Type B pancreatic cell (in vitro differentiated cells): ENCODE results near the gene PNLIPRP2. TPM values are rescaled to one million over a fixed set of nuclear protein-coding genes. Genes with fewer than 3 reads are reported as not detected.

Source experiments
- DNase-seq: peaks from one replicate; pipeline ENCODE4 v3.0.0; 2021; ENCODE audit warnings: mixed read lengths; ENCODE audit not compliant: unreplicated experiment; ENCODE audit errors: extremely low spot score
- H3K27ac Mint-ChIP-seq: 2 replicates; pipeline ENCODE4 v1.8.0; 2021; ENCODE audit warnings: mild to moderate bottlenecking, mixed read lengths
- H3K27me3 Mint-ChIP-seq: 2 replicates; pipeline ENCODE4 v1.8.0; 2021; ENCODE audit warnings: mixed read lengths
- H3K36me3 Mint-ChIP-seq: 2 replicates; pipeline ENCODE4 v1.8.0; 2021; ENCODE audit warnings: mixed read lengths
- H3K4me1 Mint-ChIP-seq: one replicate; pipeline ENCODE4 v1.8.0; 2021; ENCODE audit warnings: mixed read lengths; ENCODE audit not compliant: unreplicated experiment
- H3K4me3 Mint-ChIP-seq: 2 replicates; pipeline ENCODE4 v1.8.0; 2021; ENCODE audit warnings: mild to moderate bottlenecking, mixed read lengths
- H3K9me3 Mint-ChIP-seq: 2 replicates; pipeline ENCODE4 v1.8.0; 2021; ENCODE audit warnings: mixed read lengths
- total RNA-seq: library from RNA; stranded (reverse); gene quantifications from 2 replicates; pipeline ENCODE4 v1.2.1, GENCODE V29; 2021; ENCODE audit warnings: low replicate concordance
- TF ChIP-seq, protein P1 (sequence below): fragments of 200-600 bp; sonication (generic); conservative IDR thresholded peaks from 2 replicates; pipeline ENCODE4 v1.5.0; 2021; ENCODE audit warnings: antibody characterized with exemption, mild to moderate bottlenecking

PNLIPRP2 gene
- total RNA-seq, 1 donor from 2014 or later = 1.2 TPM

DNA sequence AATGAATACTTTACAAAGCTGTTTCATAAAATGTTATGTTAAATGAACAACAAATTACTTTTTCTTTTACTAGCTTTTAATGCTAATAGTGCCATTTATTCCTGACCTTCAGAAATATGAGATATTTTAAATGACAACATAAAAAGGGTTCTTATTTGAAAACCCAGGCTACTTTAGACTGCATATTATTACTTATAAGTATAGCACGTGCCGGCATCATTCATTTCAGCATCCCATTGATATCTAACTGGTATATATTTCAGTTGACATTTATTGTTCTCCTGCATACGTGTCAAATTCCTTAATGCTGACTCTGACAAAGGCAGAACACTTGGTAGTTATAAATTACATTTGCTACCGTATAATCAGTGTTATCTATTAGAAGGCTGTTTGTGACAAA lies 35.3 kb downstream of the PNLIPRP2 start:
- TF ChIP-seq, protein P1, sequence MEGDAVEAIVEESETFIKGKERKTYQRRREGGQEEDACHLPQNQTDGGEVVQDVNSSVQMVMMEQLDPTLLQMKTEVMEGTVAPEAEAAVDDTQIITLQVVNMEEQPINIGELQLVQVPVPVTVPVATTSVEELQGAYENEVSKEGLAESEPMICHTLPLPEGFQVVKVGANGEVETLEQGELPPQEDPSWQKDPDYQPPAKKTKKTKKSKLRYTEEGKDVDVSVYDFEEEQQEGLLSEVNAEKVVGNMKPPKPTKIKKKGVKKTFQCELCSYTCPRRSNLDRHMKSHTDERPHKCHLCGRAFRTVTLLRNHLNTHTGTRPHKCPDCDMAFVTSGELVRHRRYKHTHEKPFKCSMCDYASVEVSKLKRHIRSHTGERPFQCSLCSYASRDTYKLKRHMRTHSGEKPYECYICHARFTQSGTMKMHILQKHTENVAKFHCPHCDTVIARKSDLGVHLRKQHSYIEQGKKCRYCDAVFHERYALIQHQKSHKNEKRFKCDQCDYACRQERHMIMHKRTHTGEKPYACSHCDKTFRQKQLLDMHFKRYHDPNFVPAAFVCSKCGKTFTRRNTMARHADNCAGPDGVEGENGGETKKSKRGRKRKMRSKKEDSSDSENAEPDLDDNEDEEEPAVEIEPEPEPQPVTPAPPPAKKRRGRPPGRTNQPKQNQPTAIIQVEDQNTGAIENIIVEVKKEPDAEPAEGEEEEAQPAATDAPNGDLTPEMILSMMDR = no peak
- H3K9me3 Mint-ChIP-seq = no peaks in the 10 kb centered on the region
- H3K27ac Mint-ChIP-seq = no peak overlapping the region
- no peak for DNase-seq
- H3K4me3 Mint-ChIP-seq = no peak overlapping the region
- peaks cover 8% of the 10 kb centered on the region for H3K27me3 Mint-ChIP-seq
- no peaks in the 10 kb centered on the region for H3K36me3 Mint-ChIP-seq
- no peaks in the 10 kb centered on the region for H3K4me1 Mint-ChIP-seq

- peaks cover 3% of the 10 kb centered on the region for H3K27me3 Mint-ChIP-seq
- no peak overlapping the region for H3K4me3 Mint-ChIP-seq
- no peaks in the 10 kb centered on the region for H3K36me3 Mint-ChIP-seq
- no peaks in the 10 kb centered on the region for H3K9me3 Mint-ChIP-seq
- peaks cover 4% of the 10 kb centered on the region for H3K4me1 Mint-ChIP-seq
- DNase-seq = no peak
- TF ChIP-seq, protein P1 = no peak
- H3K27ac Mint-ChIP-seq = no peak overlapping the region
These were observed 37.3 kb downstream of the PNLIPRP2 start for GRCh38 chr10:116657863-116658551.

GRCh38 chr10:116659049-116659670 lies 38.4 kb downstream of the PNLIPRP2 start:
- no peak for DNase-seq
- peaks cover 4% of the 10 kb centered on the region for H3K4me1 Mint-ChIP-seq
- TF ChIP-seq, protein P1 = no peak
- no peaks in the 10 kb centered on the region for H3K9me3 Mint-ChIP-seq
- no peak overlapping the region for H3K27ac Mint-ChIP-seq
- H3K27me3 Mint-ChIP-seq = no peaks in the 10 kb centered on the region
- no peaks in the 10 kb centered on the region for H3K36me3 Mint-ChIP-seq
- H3K4me3 Mint-ChIP-seq = no peak overlapping the region

GRCh38 chr10:116660860-116661259 lies 40.1 kb downstream of the PNLIPRP2 start:
- Mint-ChIP-seq H3K9me3 (no peaks in the 10 kb centered on the region), H3K36me3 (no peaks in the 10 kb centered on the region), H3K4me3 (no peak overlapping the region), H3K27me3 (no peaks in the 10 kb centered on the region), H3K27ac (no peak overlapping the region), H3K4me1 (peaks cover 4% of the 10 kb centered on the region)
- no peak for DNase-seq
- TF ChIP-seq, protein P1 = no peak

DNA sequence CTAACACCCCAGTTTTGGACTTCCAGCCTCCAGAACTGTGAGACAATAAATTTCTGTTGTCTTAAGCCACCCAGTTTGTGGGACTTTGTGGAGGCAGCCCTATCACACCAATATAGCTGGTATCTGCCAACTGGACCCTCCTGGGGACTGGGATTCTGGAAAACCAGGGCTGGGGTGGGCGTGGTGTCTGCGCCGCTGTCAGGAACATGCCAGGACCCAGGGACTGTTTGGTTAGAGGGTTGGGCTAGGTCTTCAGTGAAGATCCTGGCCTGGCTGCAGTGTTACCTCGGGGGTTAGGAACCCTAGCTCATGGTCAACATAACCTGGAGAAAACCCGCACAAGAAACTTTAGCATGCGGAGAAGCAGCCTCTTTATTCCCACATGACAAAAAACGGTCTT lies 42.6 kb downstream of the PNLIPRP2 start:
- Mint-ChIP-seq H3K27me3 (no peaks in the 10 kb centered on the region), H3K4me1 (peaks cover 4% of the 10 kb centered on the region), H3K36me3 (peaks cover 8% of the 10 kb centered on the region), H3K9me3 (peaks cover 5% of the 10 kb centered on the region), H3K4me3 (no peak overlapping the region), H3K27ac (no peak overlapping the region)
- DNase-seq = no peak
- TF ChIP-seq, protein P1 = no peak
